ENCODE data around the gene CCNB3.

CCNB3 gene

GRCh38 chrX:50381729-50382415, 177.3 kb downstream of the CCNB3 start:
- Histone ChIP-seq H3K36me3 (ENCODE audit: insufficient read depth, low read depth, low read length) (peaks cover 17% of the 10 kb centered on the region; the same call in 1 of the 2 replicates), H3K4me3 (ENCODE audit: low read length) (no peak overlapping the region), H3K9ac (ENCODE audit: low read depth, low read length) (no peak overlapping the region), H3K4me1 (ENCODE audit: insufficient read depth, low read length) (no peaks in the 10 kb centered on the region), H3K27me3 (ENCODE audit: insufficient read depth, low read length) (no peaks in the 10 kb centered on the region), H3K27ac (ENCODE audit: low read length) (no peak overlapping the region), H3K9me3 (ENCODE audit: insufficient read depth, low read depth, low read length) (no peaks in the 10 kb centered on the region)

- H3K4me1 ChIP-seq (ENCODE audit: insufficient read depth, low read length), result no peaks in the 10 kb centered on the region
- no peak overlapping the region for H3K27ac ChIP-seq (ENCODE audit: low read length)
- H3K9ac ChIP-seq (ENCODE audit: low read depth, low read length), result no peak overlapping the region
- H3K36me3 ChIP-seq (ENCODE audit: insufficient read depth, low read depth, low read length), result no peaks in the 10 kb centered on the region; the same call in 1 of the 2 replicates
- H3K27me3 ChIP-seq (ENCODE audit: insufficient read depth, low read length), result no peaks in the 10 kb centered on the region
- H3K4me3 ChIP-seq (ENCODE audit: low read length), result no peak overlapping the region
- H3K9me3 ChIP-seq (ENCODE audit: insufficient read depth, low read depth, low read length), result no peaks in the 10 kb centered on the region
These were observed 182.0 kb downstream of the CCNB3 start for GRCh38 chrX:50386520-50386919.

- H3K27ac ChIP-seq (ENCODE audit: low read length), result no peak overlapping the region
- H3K36me3 ChIP-seq (ENCODE audit: insufficient read depth, low read depth, low read length), result no peaks in the 10 kb centered on the region; the same call in 1 of the 2 replicates
- no peaks in the 10 kb centered on the region for H3K4me1 ChIP-seq (ENCODE audit: insufficient read depth, low read length)
- H3K27me3 ChIP-seq (ENCODE audit: insufficient read depth, low read length), result no peaks in the 10 kb centered on the region
- no peak overlapping the region for H3K4me3 ChIP-seq (ENCODE audit: low read length)
- no peak overlapping the region for H3K9ac ChIP-seq (ENCODE audit: low read depth, low read length)
- no peaks in the 10 kb centered on the region for H3K9me3 ChIP-seq (ENCODE audit: insufficient read depth, low read depth, low read length)
These were observed 189.3 kb downstream of the CCNB3 start for GRCh38 chrX:50393902-50394301.
